ENCODE measurements around the gene PTPRH.

GRCh38 chr19:55166530-55167268 lies 42.6 kb downstream of the PTPRH start, which contains the start of gene DNAAF3:
- TF ChIP-seq CTCF (IDR thresholded peaks at IDR 0.05): no peak
- TF ChIP-seq POLR2AphosphoS5 (IDR thresholded peaks at IDR 0.05): peak in 1 of 2 donors; percentile 8
